ENCODE measurements around the gene ZAP70.
"Not testable (repeated sequence)": the region's sequence is repeated elsewhere in the genome, so short reads cannot be mapped to it uniquely, and the experiment has no call there.

DNA sequence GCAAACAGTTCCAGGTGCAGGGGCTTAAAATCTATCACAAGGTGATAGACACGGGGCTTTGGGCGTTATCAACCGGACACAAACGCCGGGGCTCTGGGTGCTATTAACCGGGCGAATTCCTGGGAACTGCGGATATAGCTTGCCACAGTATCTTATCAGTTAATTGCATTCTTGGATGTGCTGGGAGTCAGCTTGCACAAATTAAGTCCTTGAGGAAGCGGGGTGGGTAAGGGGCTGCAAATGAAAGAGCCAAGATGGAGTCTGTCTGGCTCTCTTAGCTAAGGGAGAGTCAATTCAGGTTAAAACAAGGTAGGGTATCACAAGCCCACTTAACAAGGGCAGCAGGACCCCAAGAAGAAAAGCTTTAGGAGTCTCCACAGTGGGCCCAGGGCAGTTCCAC lies 1.2 kb upstream of the ZAP70 start:
- not testable (repeated sequence) for TF ChIP-seq EZH2 (IDR thresholded peaks at IDR 0.05; ENCODE audit: insufficient read depth, poor library complexity, severe bottlenecking); EZH2phosphoT487 (IDR thresholded peaks at IDR 0.05; ENCODE audit: insufficient read depth, low read depth)

Measured in GM23248 (cell line).